B cell (primary cell): ENCODE measurements around the gene ILK. TPM values are rescaled to one million over a fixed set of nuclear protein-coding genes. Genes with fewer than 3 reads are reported as not detected.

Experiments used
- ATAC-seq: fragments of 200-7000 bp; cut with Tn5 transposase; one replicate; pipeline ENCODE4 v1.10.0; 2021; ENCODE audit warnings: low read depth, mild to moderate bottlenecking, moderate number of reproducible peaks, moderate library complexity
- CTCF ChIA-PET: fragments of 350-600 bp; sonication (Branson Sonifier 250); formaldehyde crosslinking; loops from one replicate; lab custom pipeline; 2021; ENCODE audit warnings: antibody characterized with exemption, inconsistent platforms; lab: Charles Lee
- POLR2A ChIA-PET: fragments of 350-600 bp; sonication (Branson Sonifier 250); formaldehyde crosslinking; loops from one replicate; lab custom pipeline; 2021; ENCODE audit warnings: antibody characterized with exemption; lab: Charles Lee
- DNase-seq: peaks from one replicate; pipeline ENCODE4 v3.0.0; 2013
- H2AFZ ChIP-seq: 2 replicates; pipeline ENCODE4 v1.6.1; 2012; ENCODE audit warnings: mild to moderate bottlenecking, low read depth, low read length; ENCODE audit not compliant: insufficient read depth, poor library complexity, severe bottlenecking
- H3K27ac ChIP-seq, 2 donors: 1 replicate in 1 of 2; 2 replicates in 1 of 2; pipeline ENCODE4 v1.5.1; 2012 to 2013; ENCODE audit warnings: low read length in 2 of 2, mild to moderate bottlenecking in 2 of 2, moderate library complexity in 1 of 2
- H3K27me3 ChIP-seq, 4 experiments: fragments of 200-600 bp in 1 of 4; sonication (generic) in 1 of 4; replicated peaks in 1 of 4; 1 replicate in 2 of 4; 2 replicates in 2 of 4; pipeline versions ENCODE4 v1.6.1 to v1.7.0; 2013 to 2016; ENCODE audit warnings: low read length in 3 of 4, mild to moderate bottlenecking in 2 of 4, mixed read lengths in 1 of 4, moderate library complexity in 1 of 4; ENCODE audit not compliant: insufficient read depth in 4 of 4, control insufficient read depth in 3 of 4; ENCODE audit errors: control extremely low read depth in 1 of 4
- H3K36me3 ChIP-seq, 2 experiments: replicated peaks in 1 of 2; 1 replicate in 1 of 2; 2 replicates in 1 of 2; pipeline versions ENCODE4 v1.6.1 to v1.7.1; 2013; ENCODE audit warnings: low read length in 1 of 2; ENCODE audit not compliant: insufficient read depth in 2 of 2, control insufficient read depth in 1 of 2; ENCODE audit errors: control extremely low read depth in 1 of 2, extremely low read depth in 1 of 2
- H3K4me1 ChIP-seq, 2 donors: fragments of 200-600 bp in 1 of 2; sonication (generic) in 1 of 2; 1 replicate in 1 of 2; 2 replicates in 1 of 2; pipeline versions ENCODE4 v1.5.1 to v1.6.1; 2013 to 2017; ENCODE audit warnings: low read length in 2 of 2; ENCODE audit not compliant: control insufficient read depth in 2 of 2, insufficient read depth in 2 of 2
- H3K4me2 ChIP-seq: replicated peaks from 2 replicates; pipeline ENCODE3; 2012; ENCODE audit warnings: mild to moderate bottlenecking, low read depth, low read length; ENCODE audit not compliant: poor library complexity, severe bottlenecking
- H3K4me3 ChIP-seq, 5 experiments: fragments of 200-600 bp in 1 of 5; sonication (generic) in 1 of 5; 1 replicate in 3 of 5; 2 replicates in 2 of 5; pipeline versions ENCODE4 v1.5.1 to v1.7.0; 2011 to 2016; ENCODE audit warnings: low read length in 4 of 5, mild to moderate bottlenecking in 4 of 5, low read depth in 2 of 5, control low read depth in 1 of 5, moderate library complexity in 1 of 5; ENCODE audit not compliant: insufficient read depth in 1 of 5; ENCODE audit errors: control extremely low read depth in 1 of 5, extremely low read depth in 1 of 5
- H3K79me2 ChIP-seq: fragments of 200-600 bp; sonication (generic); one replicate; pipeline ENCODE4 v1.6.0; 2016; ENCODE audit warnings: low read length; ENCODE audit not compliant: control insufficient read depth, insufficient read depth
- H3K9ac ChIP-seq: fragments of 200-600 bp; sonication (generic); 2 replicates; pipeline ENCODE4 v1.6.1; 2017; ENCODE audit warnings: mild to moderate bottlenecking, low read length, moderate library complexity
- H3K9me3 ChIP-seq, 3 donors: one replicate each; pipeline versions ENCODE4 v1.6.1 to v1.7.1; 2013; ENCODE audit warnings: low read length in 2 of 3; ENCODE audit not compliant: control insufficient read depth in 2 of 3, insufficient read depth in 1 of 3; ENCODE audit errors: control extremely low read depth in 1 of 3
- H4K20me1 ChIP-seq: 2 replicates; pipeline ENCODE4 v1.6.0; 2012; ENCODE audit warnings: mild to moderate bottlenecking, low read length; ENCODE audit not compliant: insufficient read depth, control insufficient read depth, poor library complexity, severe bottlenecking
- H3K27ac Mint-ChIP-seq: one replicate; pipeline ENCODE4 v1.8.0; 2021; ENCODE audit warnings: mixed read lengths
- H3K27me3 Mint-ChIP-seq: one replicate; pipeline ENCODE4 v1.8.0; 2021; ENCODE audit warnings: mixed read lengths
- H3K4me1 Mint-ChIP-seq: one replicate; pipeline ENCODE4 v1.8.0; 2021; ENCODE audit warnings: mixed read lengths
- H3K4me3 Mint-ChIP-seq: one replicate; pipeline ENCODE4 v1.8.0; 2021; ENCODE audit warnings: mixed read lengths
- H3K9me3 Mint-ChIP-seq: one replicate; pipeline ENCODE4 v1.8.0; 2022; ENCODE audit warnings: mixed read lengths; ENCODE audit not compliant: insufficient read depth
- CTCF ChIP-seq: fragments of 200-600 bp; IDR thresholded peaks from one replicate; pipeline ENCODE4 v1.8.0; 2022; ENCODE audit warnings: antibody characterized with exemption, mild to moderate bottlenecking
- EZH2 ChIP-seq: IDR thresholded peaks from 2 replicates; pipeline ENCODE4 v1.6.1; 2012; ENCODE audit warnings: borderline replicate concordance, low read depth, mild to moderate bottlenecking, moderate library complexity, low read length; ENCODE audit not compliant: insufficient read depth, poor library complexity, severe bottlenecking
- WGBS: methylation state at CpG from one replicate; pipeline ENCODE4 v1.1.5; 2013; ENCODE audit warnings: missing lambda C conversion rate; ENCODE audit not compliant: insufficient coverage; 5-methylcytosine and 5-hydroxymethylcytosine counted together
- intact Hi-C: fragments of 100-400 bp; cut with micrococcal nuclease; formaldehyde crosslinking; loops from one replicate; pipeline ENCODE4 v1.10.0; 2022
- polyA plus RNA-seq: library from polyadenylated mRNA; depleted of rRNA; stranded (reverse); fragments of >200 nt; gene quantifications from 2 replicates; pipeline ENCODE4 v1.2.3, GENCODE V29; 2012
- total RNA-seq, 2 donors: library from RNA; stranded (reverse); fragments of 120-200 nt in 1 of 2; gene quantifications; 1 replicate in 1 of 2; 2 replicates in 1 of 2; pipeline versions ENCODE4 v1.2.3 to v1.2.4, GENCODE V29; 2013 to 2022

The ILK gene
- total and polyA plus RNA-seq, 2 donors (not counting 1 experiment from before 2014, with no cell fraction given): 88.5 to 131 TPM

DNA sequence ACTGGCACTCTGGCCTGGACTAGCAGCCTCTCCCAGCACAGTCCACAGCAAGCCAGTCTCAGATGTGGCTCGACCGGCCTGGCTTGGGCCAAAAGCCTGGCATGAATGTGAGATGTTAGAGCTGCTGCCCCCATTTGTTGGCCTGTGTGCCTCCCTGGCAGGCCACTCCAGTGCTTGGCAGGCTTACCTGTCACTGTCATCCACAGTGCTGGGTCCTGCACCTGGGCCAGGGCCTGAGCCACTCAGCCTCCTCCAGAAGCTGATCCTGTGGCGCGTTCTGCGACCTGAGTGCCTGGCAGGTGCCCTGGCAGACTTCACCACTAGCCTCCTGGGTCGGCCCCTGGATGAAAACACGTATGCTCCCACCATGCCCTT is 36.2 kb upstream of the ILK start:
- H3K27ac Mint-ChIP-seq: no peak overlapping the region
- H3K36me3 ChIP-seq: no peaks in the 10 kb centered on the region
- 96% methylated on average over 7 of the region's 7 CpGs for WGBS
- no peak overlapping the region for H2AFZ ChIP-seq
- no peak overlapping the region for H3K4me3 ChIP-seq
- no peak overlapping the region for H3K4me2 ChIP-seq
- H4K20me1 ChIP-seq: no peaks in the 10 kb centered on the region
- no peaks in the 10 kb centered on the region for H3K4me1 ChIP-seq
- H3K9me3 Mint-ChIP-seq: no peaks in the 10 kb centered on the region
- H3K4me1 Mint-ChIP-seq: no peaks in the 10 kb centered on the region
- no peaks in the 10 kb centered on the region for H3K79me2 ChIP-seq
- H3K27me3 Mint-ChIP-seq: no peaks in the 10 kb centered on the region
- ATAC-seq (no peak), DNase-seq (no peak)
- no peak overlapping the region for H3K27ac ChIP-seq
- CTCF ChIA-PET: no interaction called here
- intact Hi-C loops: no loop called here
- POLR2A ChIA-PET: no interaction called here
- no peaks in the 10 kb centered on the region for H3K27me3 ChIP-seq
- no peak overlapping the region for H3K4me3 Mint-ChIP-seq
- H3K9me3 ChIP-seq: no peaks in the 10 kb centered on the region
- no peak for TF ChIP-seq EZH2
- TF ChIP-seq CTCF: no peak
- no peak overlapping the region for H3K9ac ChIP-seq

DNA sequence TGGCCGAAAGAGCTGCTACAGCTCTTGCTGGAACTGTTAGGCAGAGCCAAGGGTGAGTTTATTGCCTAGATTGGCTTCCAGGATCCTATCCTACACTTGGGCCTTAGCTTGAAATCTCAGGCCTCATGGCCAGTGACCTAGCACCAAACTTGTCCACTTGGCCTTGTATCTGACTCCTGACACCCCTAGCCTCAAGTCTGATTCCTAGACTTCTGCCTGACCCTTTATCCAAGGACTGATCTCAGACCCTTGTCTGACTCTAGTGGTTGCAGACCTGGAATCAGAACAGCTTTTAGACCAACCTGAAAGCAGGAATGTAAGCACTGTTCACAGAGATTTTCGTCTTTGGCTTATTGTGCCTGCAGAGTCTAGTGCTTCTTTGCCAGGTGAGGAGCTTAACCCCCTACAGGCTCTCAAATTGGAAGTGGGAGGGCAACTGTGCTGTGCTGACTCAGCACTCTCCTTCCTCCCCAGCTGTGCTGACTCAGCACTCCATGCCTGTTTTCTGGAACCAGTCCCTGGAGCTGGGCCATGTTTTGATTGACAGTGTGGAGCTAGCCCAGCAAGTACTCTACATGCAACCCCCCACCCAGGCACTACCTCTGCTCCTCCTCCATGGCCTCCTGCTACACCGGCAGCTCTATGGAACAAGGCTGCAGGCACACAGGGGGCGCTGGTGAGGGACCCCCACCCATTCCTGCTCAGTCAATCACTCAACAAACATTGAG is 35.2 kb upstream of the ILK start:
- H3K9me3 ChIP-seq: no peaks in the 10 kb centered on the region
- no peak overlapping the region for H3K4me2 ChIP-seq
- no peak overlapping the region for H3K4me3 Mint-ChIP-seq
- ChIA-PET CTCF (no interaction called here), POLR2A (no interaction called here)
- no peak for TF ChIP-seq CTCF
- no peak for TF ChIP-seq EZH2
- no peak overlapping the region for H3K27ac ChIP-seq
- no peaks in the 10 kb centered on the region for H3K79me2 ChIP-seq
- H2AFZ ChIP-seq: no peak overlapping the region
- H3K27me3 Mint-ChIP-seq: no peaks in the 10 kb centered on the region
- WGBS: 95% methylated on average over 2 of the region's 4 CpGs
- H3K36me3 ChIP-seq: no peaks in the 10 kb centered on the region
- H4K20me1 ChIP-seq: no peaks in the 10 kb centered on the region
- DNase-seq: no peak
- H3K4me3 ChIP-seq: no peak overlapping the region
- intact Hi-C loops: no loop called here
- H3K4me1 Mint-ChIP-seq: no peaks in the 10 kb centered on the region
- no peak overlapping the region for H3K27ac Mint-ChIP-seq
- no peak for ATAC-seq
- H3K27me3 ChIP-seq: no peaks in the 10 kb centered on the region
- no peaks in the 10 kb centered on the region for H3K9me3 Mint-ChIP-seq
- H3K9ac ChIP-seq: no peak overlapping the region
- H3K4me1 ChIP-seq: no peaks in the 10 kb centered on the region
